Upper lobe of right lung (tissue), 1 donor: ENCODE data around the gene ARHGEF37. TPM values are rescaled to one million over a fixed set of nuclear protein-coding genes. Genes with fewer than 3 reads are reported as not detected.
"Not testable (repeated sequence)": the region's sequence is repeated elsewhere in the genome, so short reads cannot be mapped to it uniquely, and the experiment has no call there.

Experiments
- ATAC-seq: fragments of 200-7000 bp; cut with Tn5 transposase; one replicate; pipeline ENCODE4 v1.9.1; 2020; ENCODE audit warnings: mild to moderate bottlenecking, moderate library complexity
- DNase-seq: peaks from one replicate; pipeline ENCODE4 v3.0.0-alpha.2; 2020
- H3K27ac ChIP-seq: fragments of 200-600 bp; one replicate; pipeline ENCODE4 v1.8.0; 2022
- H3K27me3 ChIP-seq: fragments of 200-600 bp; one replicate; pipeline ENCODE4 v1.8.0; 2022; ENCODE audit warnings: mild to moderate bottlenecking
- H3K36me3 ChIP-seq: fragments of 200-600 bp; one replicate; pipeline ENCODE4 v1.8.0; 2022
- H3K4me1 ChIP-seq: fragments of 200-600 bp; one replicate; pipeline ENCODE4 v1.8.0; 2022
- H3K4me3 ChIP-seq: fragments of 200-600 bp; one replicate; pipeline ENCODE4 v1.8.0; 2022; ENCODE audit warnings: mild to moderate bottlenecking
- H3K9me3 ChIP-seq: fragments of 200-600 bp; one replicate; pipeline ENCODE4 v1.8.0; 2022
- intact Hi-C: fragments of 100-400 bp; cut with DNase I; formaldehyde crosslinking; loops from one replicate; pipeline ENCODE4 v1.11.0; 2022
- long read RNA-seq: library from polyadenylated mRNA; unstranded; transcript quantifications from one replicate; pipeline ENCODE4 v2.0.0, GENCODE V29; 2021
- total RNA-seq: library from RNA; stranded (reverse); fragmentation: NEBNext Ultra II Directional; extraction: Animal tissue kit (Norgen Biotek cat#: 25700); gene quantifications from one replicate; pipeline ENCODE4 v1.2.1, GENCODE V29; 2021
- TF ChIP-seq, protein P1 (sequence below): fragments of 200-600 bp; IDR thresholded peaks from one replicate; pipeline ENCODE4 v1.8.0; 2022; ENCODE audit warnings: antibody characterized with exemption
- donor health status: DM: no; HTN: yes; CAD: no; lungs with severe emphysema.

Gene ARHGEF37, protein sequence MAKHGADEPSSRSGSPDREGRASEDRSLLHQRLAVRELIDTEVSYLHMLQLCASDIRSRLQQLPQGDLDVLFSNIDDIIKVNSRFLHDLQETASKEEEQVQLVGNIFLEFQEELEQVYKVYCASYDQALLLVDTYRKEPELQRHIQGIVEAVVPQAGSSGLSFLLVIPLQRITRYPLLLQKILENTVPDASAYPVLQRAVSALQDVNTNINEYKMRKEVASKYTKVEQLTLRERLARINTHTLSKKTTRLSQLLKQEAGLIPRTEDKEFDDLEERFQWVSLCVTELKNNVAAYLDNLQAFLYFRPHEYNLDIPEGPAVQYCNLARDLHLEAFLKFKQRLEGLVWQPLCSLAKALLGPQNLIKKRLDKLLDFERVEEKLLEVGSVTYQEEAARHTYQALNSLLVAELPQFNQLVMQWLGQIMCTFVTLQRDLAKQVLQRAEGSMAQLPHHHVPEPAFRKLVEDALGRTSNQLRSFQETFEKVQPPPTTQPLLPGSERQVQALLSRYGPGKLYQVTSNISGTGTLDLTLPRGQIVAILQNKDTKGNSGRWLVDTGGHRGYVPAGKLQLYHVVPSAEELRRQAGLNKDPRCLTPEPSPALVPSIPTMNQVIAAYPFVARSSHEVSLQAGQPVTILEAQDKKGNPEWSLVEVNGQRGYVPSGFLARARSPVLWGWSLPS
- 13.3 TPM for total RNA-seq
- long read RNA-seq, full-length matches to known transcripts, result 13 of 28 reads
- long read RNA-seq, partial matches to known transcripts, result 5 of 28 reads
- long read RNA-seq, other reads (novel, unspliced or antisense), result 10 of 28 reads

DNA sequence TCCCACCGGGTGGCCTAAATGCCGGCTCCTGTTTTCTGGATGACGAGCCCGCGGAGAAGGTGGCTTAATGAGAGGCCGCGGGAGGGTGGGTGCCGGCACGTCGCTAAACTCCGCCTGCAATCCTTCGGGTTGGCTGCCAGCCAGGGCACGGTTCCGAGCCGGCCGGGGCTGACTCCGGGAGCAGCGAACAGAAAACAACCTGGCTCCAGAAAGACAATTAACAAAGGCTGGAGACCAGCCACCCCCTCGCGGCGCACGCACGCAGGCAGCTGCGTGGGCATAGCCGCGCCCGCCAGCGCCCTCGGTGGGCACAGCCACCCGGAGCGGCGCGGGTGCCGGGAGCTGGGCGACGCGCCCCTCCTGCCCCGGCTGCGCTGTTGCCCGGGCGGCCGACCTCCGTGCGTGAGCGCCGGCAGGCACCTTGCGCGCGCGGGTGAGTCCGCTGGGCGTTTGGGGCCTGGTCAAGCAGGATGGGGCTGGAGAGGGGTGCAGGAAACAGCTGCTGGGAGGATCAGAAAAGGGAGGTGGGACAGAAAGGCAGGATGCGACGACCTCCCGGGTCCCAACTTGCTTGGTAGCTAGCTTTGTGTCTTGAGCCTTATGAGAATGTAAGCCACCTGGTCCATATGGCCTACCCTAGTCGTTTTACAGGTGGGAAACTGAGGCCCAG lies at the start of gene ARHGEF37:
TSS of gene ARHGEF37 (plus strand) at position 307 of the 670 bp plus-strand sequence. CDS start 16,272 bp downstream, outside the sequence.
- TF ChIP-seq, protein P1, sequence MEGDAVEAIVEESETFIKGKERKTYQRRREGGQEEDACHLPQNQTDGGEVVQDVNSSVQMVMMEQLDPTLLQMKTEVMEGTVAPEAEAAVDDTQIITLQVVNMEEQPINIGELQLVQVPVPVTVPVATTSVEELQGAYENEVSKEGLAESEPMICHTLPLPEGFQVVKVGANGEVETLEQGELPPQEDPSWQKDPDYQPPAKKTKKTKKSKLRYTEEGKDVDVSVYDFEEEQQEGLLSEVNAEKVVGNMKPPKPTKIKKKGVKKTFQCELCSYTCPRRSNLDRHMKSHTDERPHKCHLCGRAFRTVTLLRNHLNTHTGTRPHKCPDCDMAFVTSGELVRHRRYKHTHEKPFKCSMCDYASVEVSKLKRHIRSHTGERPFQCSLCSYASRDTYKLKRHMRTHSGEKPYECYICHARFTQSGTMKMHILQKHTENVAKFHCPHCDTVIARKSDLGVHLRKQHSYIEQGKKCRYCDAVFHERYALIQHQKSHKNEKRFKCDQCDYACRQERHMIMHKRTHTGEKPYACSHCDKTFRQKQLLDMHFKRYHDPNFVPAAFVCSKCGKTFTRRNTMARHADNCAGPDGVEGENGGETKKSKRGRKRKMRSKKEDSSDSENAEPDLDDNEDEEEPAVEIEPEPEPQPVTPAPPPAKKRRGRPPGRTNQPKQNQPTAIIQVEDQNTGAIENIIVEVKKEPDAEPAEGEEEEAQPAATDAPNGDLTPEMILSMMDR, result no peak
- H3K36me3 ChIP-seq, result no peaks in the 10 kb centered on the region
- peak; percentile 90 for ATAC-seq
- H3K4me1 ChIP-seq, result peaks cover 30% of the 10 kb centered on the region
- peak; percentile 93 for DNase-seq
- intact Hi-C loops, result no loop called here
- H3K27ac ChIP-seq, result peak within 1 kb of the TSS; percentile 85
- H3K27me3 ChIP-seq, result no peaks in the 10 kb centered on the region
- H3K4me3 ChIP-seq, result peak within 1 kb of the TSS; percentile 57
- H3K9me3 ChIP-seq, result no peaks in the 10 kb centered on the region

DNA sequence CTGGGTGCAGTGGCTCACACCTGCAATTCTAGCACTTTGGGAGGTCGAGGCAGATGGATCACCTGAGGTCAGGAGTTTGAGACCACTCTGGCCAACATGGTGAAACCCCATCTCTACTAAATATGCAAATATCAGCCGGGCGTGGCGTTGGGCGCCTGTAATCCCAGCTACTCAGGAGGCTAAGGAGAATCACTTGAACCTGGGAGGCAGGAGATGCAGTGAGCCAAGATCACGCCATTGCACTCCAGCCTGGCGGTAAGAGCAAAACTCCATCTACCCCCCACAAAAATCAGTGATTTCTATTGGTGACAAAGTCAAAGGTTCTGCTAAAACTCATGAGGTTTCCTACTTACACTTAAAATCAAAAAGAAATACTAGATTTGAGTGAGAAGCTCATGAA lies 48.9 kb upstream of the ARHGEF37 start:
- no peak overlapping the region for H3K4me3 ChIP-seq
- H3K9me3 ChIP-seq, result no peaks in the 10 kb centered on the region
- H3K4me1 ChIP-seq, result peaks cover 72% of the 10 kb centered on the region
- DNase-seq, result peak; percentile 54
- intact Hi-C loops, result no loop called here
- no peak for ATAC-seq
- H3K36me3 ChIP-seq, result peaks cover 23% of the 10 kb centered on the region
- TF ChIP-seq, protein P1, result no peak
- no peak overlapping the region for H3K27ac ChIP-seq
- no peaks in the 10 kb centered on the region for H3K27me3 ChIP-seq

DNA sequence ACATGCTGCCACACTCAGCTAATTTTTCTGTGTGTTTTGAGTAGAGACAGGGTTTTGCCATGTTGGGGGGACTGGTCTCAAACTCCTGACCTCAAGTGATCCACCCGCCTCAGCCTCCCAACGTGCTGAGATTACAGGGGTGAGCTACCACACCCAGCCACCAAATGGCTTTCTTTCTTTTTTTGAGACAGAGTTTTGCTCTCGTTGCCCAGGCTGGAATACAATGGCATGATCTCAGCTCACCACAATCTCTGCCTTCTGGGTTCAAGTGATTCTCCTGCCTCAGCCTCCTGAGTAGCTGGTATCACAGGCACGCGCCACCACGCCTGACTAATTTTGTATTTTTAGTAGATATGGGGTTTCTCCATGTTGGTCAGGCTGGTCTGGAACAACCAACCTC lies 45.5 kb upstream of the ARHGEF37 start:
- H3K9me3 ChIP-seq, DNase-seq, ATAC-seq, H3K27me3 ChIP-seq, H3K27ac ChIP-seq, intact Hi-C loops, H3K4me3 ChIP-seq: not testable (repeated sequence)
- Histone ChIP-seq H3K4me1 (peaks cover 60% of the 10 kb centered on the region), H3K36me3 (peaks cover 34% of the 10 kb centered on the region)

DNA sequence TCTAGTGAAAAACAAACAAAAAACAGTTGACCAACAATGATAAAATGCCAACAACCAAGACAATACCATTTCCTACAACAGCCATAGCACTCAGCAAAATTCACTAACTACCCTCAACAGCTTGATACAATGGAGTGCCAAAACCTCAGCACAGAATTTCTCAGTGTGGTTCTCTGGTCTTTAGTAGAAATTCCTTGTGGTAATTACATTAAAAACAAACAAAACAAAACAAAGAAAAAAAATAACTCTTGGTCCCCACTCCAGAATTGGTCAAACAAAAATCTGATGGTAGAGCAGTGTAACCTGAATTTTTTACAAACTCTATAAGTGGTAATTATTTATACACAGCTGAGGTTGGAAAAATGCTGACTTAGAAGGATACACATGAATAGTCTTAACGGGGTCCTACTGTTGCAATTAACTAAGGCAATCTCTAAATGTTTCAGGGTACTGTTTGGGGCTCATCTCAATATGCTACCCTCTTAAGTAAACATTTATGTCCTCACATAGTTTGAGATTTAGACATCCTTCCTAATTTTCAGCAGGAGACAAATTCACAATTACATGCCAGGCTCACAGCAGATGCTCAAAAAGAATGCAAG lies 43.8 kb upstream of the ARHGEF37 start:
- no peak overlapping the region for H3K27ac ChIP-seq
- H3K4me3 ChIP-seq, result no peak overlapping the region
- H3K9me3 ChIP-seq, result no peaks in the 10 kb centered on the region
- no peaks in the 10 kb centered on the region for H3K27me3 ChIP-seq
- intact Hi-C loops, result no loop called here
- peaks cover 56% of the 10 kb centered on the region for H3K4me1 ChIP-seq
- ATAC-seq (no peak), DNase-seq (no peak)
- H3K36me3 ChIP-seq, result peaks cover 41% of the 10 kb centered on the region
- TF ChIP-seq, protein P1, result no peak

DNA sequence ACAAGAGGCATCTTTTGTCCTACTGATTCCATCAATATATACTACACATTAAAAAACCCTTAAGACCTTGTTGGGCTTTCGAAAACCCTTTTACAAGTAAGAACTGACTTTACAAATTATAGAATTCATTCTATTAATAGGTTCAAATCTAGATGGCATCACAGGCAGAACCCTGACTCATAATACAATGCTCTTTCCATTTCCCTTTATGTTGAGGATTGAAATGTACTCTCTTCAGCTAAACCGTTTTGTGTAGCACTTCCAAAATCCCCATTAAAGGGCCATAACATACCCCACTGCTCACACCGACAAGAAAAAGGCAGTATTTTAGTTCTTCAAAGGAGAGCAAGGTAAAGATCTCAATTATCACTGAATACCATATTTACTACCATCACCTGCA lies 41.2 kb upstream of the ARHGEF37 start:
- Histone ChIP-seq H3K27ac (no peak overlapping the region), H3K27me3 (no peaks in the 10 kb centered on the region), H3K9me3 (no peaks in the 10 kb centered on the region), H3K4me1 (peaks cover 67% of the 10 kb centered on the region), H3K36me3 (peaks cover 44% of the 10 kb centered on the region), H3K4me3 (no peak overlapping the region)
- TF ChIP-seq, protein P1, result no peak
- no peak for DNase-seq
- no peak for ATAC-seq
- intact Hi-C loops, result loop anchor here (10.0 kb wide), 1 partner anchor 45 kb away; no protein-coding TSS in a partner anchor
